ENCODE results near the gene OAS1. TPM values are rescaled to one million over a fixed set of nuclear protein-coding genes. Genes with fewer than 3 reads are reported as not detected.

The OAS1 gene
- total RNA-seq, 2 experiments from 2014 or later = 2.6 to 3.4 TPM

DNA sequence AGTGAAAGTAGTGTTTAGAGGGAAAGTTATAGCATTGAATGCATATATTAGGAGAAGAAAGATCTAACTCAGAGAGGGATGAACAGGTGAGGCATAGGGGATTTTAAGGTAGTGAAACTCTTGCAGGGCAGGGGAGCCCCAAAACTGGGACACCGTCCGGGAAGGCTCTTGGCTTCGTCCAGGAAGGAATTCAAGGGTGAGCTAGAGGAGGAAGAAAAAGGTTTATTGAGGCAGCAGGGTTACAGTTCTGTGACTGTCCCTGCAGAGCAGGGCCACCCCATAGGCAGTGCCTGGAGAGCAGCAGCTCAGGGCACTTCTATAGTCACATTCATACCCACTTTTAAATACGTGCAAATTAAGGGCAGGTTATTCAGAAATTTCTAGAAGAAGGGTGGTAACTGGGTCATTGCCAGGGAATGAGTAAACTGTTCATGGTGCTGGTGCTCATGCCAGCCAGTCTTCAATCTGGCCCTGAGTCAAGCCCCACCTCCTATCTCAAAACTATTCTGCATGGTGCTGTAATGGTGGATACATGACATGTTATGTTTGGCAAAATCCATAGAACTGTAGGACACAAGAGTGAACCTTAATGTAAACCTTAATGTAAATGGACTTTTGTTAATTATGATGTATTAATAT is 1.2 kb upstream of the OAS1 start:
- intact Hi-C loops (cut with DNase I, micrococcal nuclease) = loop anchor here in 1 of 2 experiments (5.0 kb wide), 1 partner anchor 77 kb away; no protein-coding TSS in a partner anchor
- ChIA-PET POLR2A (interaction anchor here (0.9 to 2.8 kb wide), 3 partner anchors 11 to 34 kb away, joined by 3 to 18 read pairs (median 5); partner anchors contain the start of gene OAS3), CTCF (no interaction called here)
- H3K4me3 Mint-ChIP-seq = peak overlapping the region; percentile 59
- H3K4me1 Mint-ChIP-seq (ENCODE audit: low read depth) = peaks cover 90% of the 10 kb centered on the region
- H3K9me3 ChIP-seq (ENCODE audit: control insufficient read depth in 1 of 2, insufficient read depth in 1 of 2, low read length in 2 of 2) = no peaks in the 10 kb centered on the region
- TF ChIP-seq, protein P1, sequence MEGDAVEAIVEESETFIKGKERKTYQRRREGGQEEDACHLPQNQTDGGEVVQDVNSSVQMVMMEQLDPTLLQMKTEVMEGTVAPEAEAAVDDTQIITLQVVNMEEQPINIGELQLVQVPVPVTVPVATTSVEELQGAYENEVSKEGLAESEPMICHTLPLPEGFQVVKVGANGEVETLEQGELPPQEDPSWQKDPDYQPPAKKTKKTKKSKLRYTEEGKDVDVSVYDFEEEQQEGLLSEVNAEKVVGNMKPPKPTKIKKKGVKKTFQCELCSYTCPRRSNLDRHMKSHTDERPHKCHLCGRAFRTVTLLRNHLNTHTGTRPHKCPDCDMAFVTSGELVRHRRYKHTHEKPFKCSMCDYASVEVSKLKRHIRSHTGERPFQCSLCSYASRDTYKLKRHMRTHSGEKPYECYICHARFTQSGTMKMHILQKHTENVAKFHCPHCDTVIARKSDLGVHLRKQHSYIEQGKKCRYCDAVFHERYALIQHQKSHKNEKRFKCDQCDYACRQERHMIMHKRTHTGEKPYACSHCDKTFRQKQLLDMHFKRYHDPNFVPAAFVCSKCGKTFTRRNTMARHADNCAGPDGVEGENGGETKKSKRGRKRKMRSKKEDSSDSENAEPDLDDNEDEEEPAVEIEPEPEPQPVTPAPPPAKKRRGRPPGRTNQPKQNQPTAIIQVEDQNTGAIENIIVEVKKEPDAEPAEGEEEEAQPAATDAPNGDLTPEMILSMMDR (IDR thresholded peaks at IDR 0.05) = no peak
- peaks cover 52% of the 10 kb centered on the region for H3K4me1 ChIP-seq (ENCODE audit: insufficient read depth, low read length)
- no peak overlapping the region for H3K27ac ChIP-seq (ENCODE audit: low read depth in 1 of 2, low read length in 2 of 2)
- DNase-seq (no peak), ATAC-seq (ENCODE audit: poor library complexity) (no peak)
- no peak overlapping the region for H3K4me3 ChIP-seq (ENCODE audit: low read length)
- H3K27me3 Mint-ChIP-seq = no peaks in the 10 kb centered on the region
- no peaks in the 10 kb centered on the region for H3K36me3 ChIP-seq (ENCODE audit: insufficient read depth, low read length)
- no peaks in the 10 kb centered on the region for H3K9me3 Mint-ChIP-seq
- peak overlapping the region; percentile 79 for H3K27ac Mint-ChIP-seq
- H3K27me3 ChIP-seq (ENCODE audit: control insufficient read depth in 1 of 2, insufficient read depth in 2 of 2, low read length in 2 of 2) = no peaks in the 10 kb centered on the region
- H3K36me3 Mint-ChIP-seq (ENCODE audit: low read depth) = peaks cover 20% of the 10 kb centered on the region

DNA sequence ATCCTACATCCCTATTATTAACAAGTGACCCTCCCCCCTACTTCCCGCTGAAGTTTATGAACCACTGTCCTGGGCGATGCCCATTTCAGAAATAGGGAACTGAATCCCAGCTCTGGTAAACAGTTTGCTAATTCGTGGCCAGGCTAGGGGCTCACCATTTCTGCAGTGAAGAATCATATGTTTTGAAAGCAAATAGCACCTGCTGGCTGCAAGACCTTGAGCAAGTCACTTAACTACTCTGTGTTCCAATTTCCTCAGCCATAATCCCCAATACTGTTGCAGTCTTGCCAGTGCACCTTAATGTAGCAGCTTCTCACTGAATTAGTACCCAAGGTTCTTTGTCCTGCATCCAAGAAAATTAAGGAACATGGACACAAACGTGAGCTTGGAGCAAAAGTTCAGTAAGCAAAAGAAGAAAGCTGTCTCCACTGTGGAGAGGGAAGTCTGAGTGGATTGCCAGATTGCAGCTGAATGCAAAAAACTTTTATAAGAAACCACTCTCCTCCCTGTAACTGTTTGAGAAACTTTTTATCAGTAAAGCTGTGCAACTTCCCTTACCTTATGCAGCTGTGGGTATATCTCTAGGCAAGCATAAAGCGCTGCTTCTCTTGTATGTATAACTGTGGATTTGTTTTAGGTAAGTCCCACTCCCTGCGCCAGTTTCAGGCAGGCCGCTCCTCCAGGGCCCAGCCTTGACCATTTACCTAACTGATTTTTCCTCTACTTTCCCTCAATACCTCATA is 824 bp downstream of the OAS1 start:
- Mint-ChIP-seq H3K36me3 (ENCODE audit: low read depth) (peaks cover 40% of the 10 kb centered on the region), H3K4me1 (ENCODE audit: low read depth) (peaks cover 87% of the 10 kb centered on the region), H3K27me3 (no peaks in the 10 kb centered on the region), H3K27ac (peak overlapping the region; percentile 82), H3K4me3 (peak overlapping the region; percentile 87), H3K9me3 (no peaks in the 10 kb centered on the region)
- Histone ChIP-seq H3K27ac (ENCODE audit: low read depth in 1 of 2, low read length in 2 of 2) (peak overlapping the region; percentile 59 to 66), H3K36me3 (ENCODE audit: insufficient read depth, low read length) (no peaks in the 10 kb centered on the region), H3K4me3 (ENCODE audit: low read length) (peak overlapping the region; percentile 66), H3K9me3 (ENCODE audit: control insufficient read depth in 1 of 2, insufficient read depth in 1 of 2, low read length in 2 of 2) (no peaks in the 10 kb centered on the region), H3K4me1 (ENCODE audit: insufficient read depth, low read length) (peaks cover 50% of the 10 kb centered on the region), H3K27me3 (ENCODE audit: control insufficient read depth in 1 of 2, insufficient read depth in 2 of 2, low read length in 2 of 2) (no peaks in the 10 kb centered on the region)
- ChIA-PET POLR2A (interaction anchor here (0.6 to 3.8 kb wide), 9 partner anchors 18 to 163 kb away, joined by 3 to 61 read pairs (median 3); partner anchors contain the start of genes OAS2 and OAS3), CTCF (interaction anchor here (1.0 to 2.5 kb wide), 2 partner anchors 71 to 85 kb away, joined by 3 to 7 read pairs; partner anchors contain the start of gene OAS2)
- DNase-seq (peak in 2 of 14 experiments; percentile 21 to 33), ATAC-seq (ENCODE audit: poor library complexity) (no peak)
- TF ChIP-seq, protein P1 (IDR thresholded peaks at IDR 0.05) = no peak
- intact Hi-C loops (cut with DNase I, micrococcal nuclease) = loop anchor here in 1 of 2 experiments (5.0 kb wide), 1 partner anchor 75 kb away; no protein-coding TSS in a partner anchor

DNA sequence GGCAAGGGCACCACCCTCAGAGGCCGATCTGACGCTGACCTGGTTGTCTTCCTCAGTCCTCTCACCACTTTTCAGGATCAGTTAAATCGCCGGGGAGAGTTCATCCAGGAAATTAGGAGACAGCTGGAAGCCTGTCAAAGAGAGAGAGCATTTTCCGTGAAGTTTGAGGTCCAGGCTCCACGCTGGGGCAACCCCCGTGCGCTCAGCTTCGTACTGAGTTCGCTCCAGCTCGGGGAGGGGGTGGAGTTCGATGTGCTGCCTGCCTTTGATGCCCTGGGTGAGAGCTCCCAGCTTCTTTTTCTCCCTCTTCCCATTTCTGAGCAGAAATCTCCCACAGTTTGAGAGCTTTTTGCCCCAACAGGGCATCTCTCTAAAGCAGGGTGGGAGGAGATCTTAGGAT is 1.8 kb downstream of the OAS1 start:
- H3K4me1 Mint-ChIP-seq (ENCODE audit: low read depth) = peaks cover 84% of the 10 kb centered on the region
- H3K27ac Mint-ChIP-seq = peak overlapping the region; percentile 82
- no peaks in the 10 kb centered on the region for H3K27me3 ChIP-seq (ENCODE audit: control insufficient read depth in 1 of 2, insufficient read depth in 2 of 2, low read length in 2 of 2)
- POLR2A ChIA-PET = interaction anchor here (0.6 to 3.8 kb wide), 4 partner anchors 8 to 162 kb away, joined by 3 to 61 read pairs (median 3); partner anchors contain the start of gene OAS2
- H3K4me3 ChIP-seq (ENCODE audit: low read length) = peak overlapping the region; percentile 66
- H3K27me3 Mint-ChIP-seq = no peaks in the 10 kb centered on the region
- peak in 7 of 14 experiments; percentile 9 to 51 (median 19) for DNase-seq
- H3K9me3 Mint-ChIP-seq = peaks cover 7% of the 10 kb centered on the region
- H3K36me3 ChIP-seq (ENCODE audit: insufficient read depth, low read length) = no peaks in the 10 kb centered on the region
- peak overlapping the region; percentile 52 to 66 for H3K27ac ChIP-seq (ENCODE audit: low read depth in 1 of 2, low read length in 2 of 2)
- intact Hi-C loops (cut with DNase I, micrococcal nuclease) = loop anchor here in 1 of 2 experiments (5.0 kb wide), 1 partner anchor 74 kb away; no protein-coding TSS in a partner anchor
- CTCF ChIA-PET = interaction anchor here (2.5 kb wide), 1 partner anchor 84 kb away, joined by 7 read pairs; no protein-coding TSS in a partner anchor
- peak overlapping the region; percentile 87 for H3K4me3 Mint-ChIP-seq
- ATAC-seq (ENCODE audit: poor library complexity) = peak; percentile 58
- TF ChIP-seq, protein P1 (IDR thresholded peaks at IDR 0.05) = no peak
- peaks cover 45% of the 10 kb centered on the region for H3K4me1 ChIP-seq (ENCODE audit: insufficient read depth, low read length)
- H3K36me3 Mint-ChIP-seq (ENCODE audit: low read depth) = peaks cover 50% of the 10 kb centered on the region
- H3K9me3 ChIP-seq (ENCODE audit: control insufficient read depth in 1 of 2, insufficient read depth in 1 of 2, low read length in 2 of 2) = peaks cover 0 to 8% of the 10 kb centered on the region in 2 experiments

Data from CD4-positive, alpha-beta T cell (primary cell).